Gastroesophageal sphincter (tissue), 3 donors: ENCODE results near the gene OPRL1.

Source experiments
- CTCF ChIP-seq, 4 experiments: fragments of 200-600 bp in 2 of 4; fragments of 450-650 bp in 2 of 4; sonication (generic) in 1 of 4; IDR thresholded peaks; one replicate each; pipeline ENCODE4 v1.5.1; 2017 to 2019; ENCODE audit warnings: antibody characterized with exemption in 4 of 4, mild to moderate bottlenecking in 2 of 4, moderate library complexity in 2 of 4
- EP300 ChIP-seq: sonication (generic); formaldehyde crosslinking; IDR thresholded peaks from one replicate; pipeline ENCODE4 v1.6.1; 2017; ENCODE audit warnings: antibody characterized with exemption, mild to moderate bottlenecking
- POLR2A ChIP-seq, 2 donors: fragments of 450-650 bp; IDR thresholded peaks; one replicate each; pipeline ENCODE4 v1.6.1; 2017; ENCODE audit warnings: antibody characterized with exemption in 2 of 2, mild to moderate bottlenecking in 2 of 2, moderate library complexity in 1 of 2
- POLR2AphosphoS5 ChIP-seq: sonication (generic); formaldehyde crosslinking; IDR thresholded peaks from one replicate; pipeline ENCODE4 v1.6.1; 2017; ENCODE audit warnings: antibody characterized with exemption

- TF ChIP-seq CTCF (IDR thresholded peaks at IDR 0.05) (no peak), POLR2A (IDR thresholded peaks at IDR 0.05) (no peak), EP300 (no peak), POLR2AphosphoS5 (no peak)
Observed at GRCh38 chr20:64137598-64138031, 57.7 kb downstream of the OPRL1 start.
